ENCODE measurements around the gene FKBP7.
A peak's percentile ranks its signal among the peaks of the same experiment; 100 is the strongest.
"Not testable (repeated sequence)": the region's sequence is repeated elsewhere in the genome, so short reads cannot be mapped to it uniquely, and the experiment has no call there.

Gene FKBP7

GRCh38 chr2:178478439-178479274 lies at the start of gene FKBP7:
Gene FKBP7 (minus strand): TSS chr2:178478600. CDS start chr2:178478499, 101 bp downstream.
- DNase-seq (ENCODE audit: low read depth) = no peak

- no peak for DNase-seq (ENCODE audit: low read depth)
Measured at GRCh38 chr2:178527592-178527991, 49.2 kb upstream of the FKBP7 start.

GRCh38 chr2:178526256-178526655 lies 47.9 kb upstream of the FKBP7 start:
- DNase-seq (ENCODE audit: low read depth) = no peak

GRCh38 chr2:178525460-178525859 lies 47.1 kb upstream of the FKBP7 start:
- DNase-seq (ENCODE audit: low read depth) = not testable (repeated sequence)

GRCh38 chr2:178525010-178525409 lies 46.6 kb upstream of the FKBP7 start:
- DNase-seq (ENCODE audit: low read depth) = not testable (repeated sequence)

- DNase-seq (ENCODE audit: low read depth) = no peak
Measured at GRCh38 chr2:178523596-178524134, 45.3 kb upstream of the FKBP7 start.

- no peak for DNase-seq (ENCODE audit: low read depth)
Measured at GRCh38 chr2:178522950-178523595, 44.7 kb upstream of the FKBP7 start.

- DNase-seq (ENCODE audit: low read depth) = no peak
Measured at GRCh38 chr2:178521304-178522150, 43.1 kb upstream of the FKBP7 start.

- peak; percentile 34 for DNase-seq (ENCODE audit: low read depth)
Measured at GRCh38 chr2:178517496-178517895, 39.1 kb upstream of the FKBP7 start.

GRCh38 chr2:178514664-178515063 lies 36.3 kb upstream of the FKBP7 start:
- peak; percentile 28 for DNase-seq (ENCODE audit: low read depth)

- DNase-seq (ENCODE audit: low read depth) = no peak
Measured at GRCh38 chr2:178513876-178514275, 35.5 kb upstream of the FKBP7 start.

GRCh38 chr2:178512484-178512883 lies 34.1 kb upstream of the FKBP7 start:
- no peak for DNase-seq (ENCODE audit: low read depth)

- DNase-seq (ENCODE audit: low read depth) = no peak
Measured at GRCh38 chr2:178510384-178510783, 32.0 kb upstream of the FKBP7 start.

GRCh38 chr2:178508646-178509045 lies 30.2 kb upstream of the FKBP7 start:
- no peak for DNase-seq (ENCODE audit: low read depth)

GRCh38 chr2:178506949-178507348 lies 28.5 kb upstream of the FKBP7 start:
- DNase-seq (ENCODE audit: low read depth) = no peak

- DNase-seq (ENCODE audit: low read depth) = no peak
Measured at GRCh38 chr2:178506524-178506923, 28.1 kb upstream of the FKBP7 start.

GRCh38 chr2:178506101-178506500 lies 27.7 kb upstream of the FKBP7 start:
- no peak for DNase-seq (ENCODE audit: low read depth)

GRCh38 chr2:178502751-178503150 lies 24.4 kb upstream of the FKBP7 start:
- no peak for DNase-seq (ENCODE audit: low read depth)

GRCh38 chr2:178499640-178500039 lies 21.2 kb upstream of the FKBP7 start:
- DNase-seq (ENCODE audit: low read depth) = no peak

GRCh38 chr2:178498137-178498536 lies 19.7 kb upstream of the FKBP7 start:
- DNase-seq (ENCODE audit: low read depth) = no peak

- no peak for DNase-seq (ENCODE audit: low read depth)
Measured at GRCh38 chr2:178496049-178496448, 17.6 kb upstream of the FKBP7 start.

GRCh38 chr2:178491612-178492011 lies 13.2 kb upstream of the FKBP7 start:
- no peak for DNase-seq (ENCODE audit: low read depth)

Data from GM04503 (cell line).